Nephron progenitor cell (in vitro differentiated cells): ENCODE results near the gene POLR1B.
"Not testable (repeated sequence)": the region's sequence is repeated elsewhere in the genome, so short reads cannot be mapped to it uniquely, and the experiment has no call there.

ENCODE experiments used
- DNase-seq: peaks from one replicate; pipeline ENCODE4 v3.0.0; 2021
- H3K27ac Mint-ChIP-seq: 2 replicates; pipeline ENCODE4 v1.8.0; 2021; ENCODE audit warnings: mild to moderate bottlenecking, moderate library complexity, mixed read lengths
- H3K27me3 Mint-ChIP-seq: 2 replicates; pipeline ENCODE4 v1.8.0; 2021; ENCODE audit warnings: mild to moderate bottlenecking, low read depth, mixed read lengths; ENCODE audit not compliant: poor library complexity
- H3K36me3 Mint-ChIP-seq: 2 replicates; pipeline ENCODE4 v1.8.0; 2021; ENCODE audit warnings: low read depth, mixed read lengths
- H3K4me1 Mint-ChIP-seq: 2 replicates; pipeline ENCODE4 v1.8.0; 2021; ENCODE audit warnings: mixed read lengths
- H3K4me3 Mint-ChIP-seq: 2 replicates; pipeline ENCODE4 v1.8.0; 2021; ENCODE audit warnings: mild to moderate bottlenecking, moderate library complexity, mixed read lengths
- H3K9me3 Mint-ChIP-seq: 2 replicates; pipeline ENCODE4 v1.8.0; 2021; ENCODE audit warnings: mild to moderate bottlenecking, moderate library complexity, mixed read lengths
- TF ChIP-seq, protein P1 (sequence below): fragments of 200-600 bp; sonication (generic); IDR thresholded peaks from 2 replicates; pipeline ENCODE4 v1.5.0; 2021; ENCODE audit warnings: antibody characterized with exemption

Gene POLR1B

GRCh38 chr2:112603731-112604130, 61.5 kb downstream of the POLR1B start:
- H3K36me3 Mint-ChIP-seq: no peaks in the 10 kb centered on the region
- H3K4me3 Mint-ChIP-seq: no peak overlapping the region
- DNase-seq: no peak
- TF ChIP-seq, protein P1, sequence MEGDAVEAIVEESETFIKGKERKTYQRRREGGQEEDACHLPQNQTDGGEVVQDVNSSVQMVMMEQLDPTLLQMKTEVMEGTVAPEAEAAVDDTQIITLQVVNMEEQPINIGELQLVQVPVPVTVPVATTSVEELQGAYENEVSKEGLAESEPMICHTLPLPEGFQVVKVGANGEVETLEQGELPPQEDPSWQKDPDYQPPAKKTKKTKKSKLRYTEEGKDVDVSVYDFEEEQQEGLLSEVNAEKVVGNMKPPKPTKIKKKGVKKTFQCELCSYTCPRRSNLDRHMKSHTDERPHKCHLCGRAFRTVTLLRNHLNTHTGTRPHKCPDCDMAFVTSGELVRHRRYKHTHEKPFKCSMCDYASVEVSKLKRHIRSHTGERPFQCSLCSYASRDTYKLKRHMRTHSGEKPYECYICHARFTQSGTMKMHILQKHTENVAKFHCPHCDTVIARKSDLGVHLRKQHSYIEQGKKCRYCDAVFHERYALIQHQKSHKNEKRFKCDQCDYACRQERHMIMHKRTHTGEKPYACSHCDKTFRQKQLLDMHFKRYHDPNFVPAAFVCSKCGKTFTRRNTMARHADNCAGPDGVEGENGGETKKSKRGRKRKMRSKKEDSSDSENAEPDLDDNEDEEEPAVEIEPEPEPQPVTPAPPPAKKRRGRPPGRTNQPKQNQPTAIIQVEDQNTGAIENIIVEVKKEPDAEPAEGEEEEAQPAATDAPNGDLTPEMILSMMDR: no peak
- H3K27me3 Mint-ChIP-seq: peaks cover 10% of the 10 kb centered on the region
- peaks cover 5% of the 10 kb centered on the region for H3K4me1 Mint-ChIP-seq
- no peaks in the 10 kb centered on the region for H3K9me3 Mint-ChIP-seq
- H3K27ac Mint-ChIP-seq: no peak overlapping the region

DNA sequence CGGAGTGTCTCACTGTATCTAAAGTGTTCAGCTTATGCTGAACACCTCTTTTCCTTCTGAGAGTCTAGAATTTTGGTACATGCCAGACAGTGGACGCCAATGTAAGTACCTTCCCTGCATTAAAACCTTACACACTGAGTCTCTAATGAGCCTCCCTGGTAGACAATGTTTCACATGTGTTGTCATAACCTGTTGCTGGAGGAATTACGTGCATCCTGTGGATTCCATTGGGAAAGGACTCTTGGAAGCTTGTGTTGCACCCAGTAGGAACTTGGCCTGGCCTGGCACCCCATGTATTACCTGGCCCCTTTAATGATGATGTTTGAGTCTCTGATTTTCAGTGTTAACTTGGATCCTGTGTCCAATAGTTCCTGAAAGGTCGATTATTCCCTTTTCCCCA, 62.7 kb downstream of the POLR1B start:
- Mint-ChIP-seq H3K27me3 (peaks cover 15% of the 10 kb centered on the region), H3K36me3 (no peaks in the 10 kb centered on the region), H3K4me3 (no peak overlapping the region), H3K9me3 (peaks cover 10% of the 10 kb centered on the region), H3K27ac (no peak overlapping the region), H3K4me1 (peaks cover 4% of the 10 kb centered on the region)
- DNase-seq: no peak
- TF ChIP-seq, protein P1: no peak

- no peak for DNase-seq
- TF ChIP-seq, protein P1: no peak
- H3K36me3 Mint-ChIP-seq: no peaks in the 10 kb centered on the region
- H3K9me3 Mint-ChIP-seq: peaks cover 20% of the 10 kb centered on the region
- no peaks in the 10 kb centered on the region for H3K4me1 Mint-ChIP-seq
- H3K4me3 Mint-ChIP-seq: no peak overlapping the region
- H3K27me3 Mint-ChIP-seq: peaks cover 24% of the 10 kb centered on the region
- H3K27ac Mint-ChIP-seq: no peak overlapping the region
Measured at GRCh38 chr2:112605926-112606325, 63.7 kb downstream of the POLR1B start.

GRCh38 chr2:112606547-112606946, 64.3 kb downstream of the POLR1B start:
- Mint-ChIP-seq H3K4me1 (no peaks in the 10 kb centered on the region), H3K27me3 (peaks cover 26% of the 10 kb centered on the region), H3K27ac (no peak overlapping the region), H3K9me3 (peaks cover 21% of the 10 kb centered on the region), H3K4me3 (no peak overlapping the region), H3K36me3 (no peaks in the 10 kb centered on the region)
- DNase-seq: no peak
- TF ChIP-seq, protein P1: no peak

- Mint-ChIP-seq H3K27me3 (peaks cover 29% of the 10 kb centered on the region), H3K4me3 (no peak overlapping the region), H3K27ac (no peak overlapping the region), H3K9me3 (peaks cover 22% of the 10 kb centered on the region), H3K36me3 (no peaks in the 10 kb centered on the region), H3K4me1 (no peaks in the 10 kb centered on the region)
- no peak for DNase-seq
- TF ChIP-seq, protein P1: no peak
Measured at GRCh38 chr2:112607680-112608438, 65.6 kb downstream of the POLR1B start.

DNA sequence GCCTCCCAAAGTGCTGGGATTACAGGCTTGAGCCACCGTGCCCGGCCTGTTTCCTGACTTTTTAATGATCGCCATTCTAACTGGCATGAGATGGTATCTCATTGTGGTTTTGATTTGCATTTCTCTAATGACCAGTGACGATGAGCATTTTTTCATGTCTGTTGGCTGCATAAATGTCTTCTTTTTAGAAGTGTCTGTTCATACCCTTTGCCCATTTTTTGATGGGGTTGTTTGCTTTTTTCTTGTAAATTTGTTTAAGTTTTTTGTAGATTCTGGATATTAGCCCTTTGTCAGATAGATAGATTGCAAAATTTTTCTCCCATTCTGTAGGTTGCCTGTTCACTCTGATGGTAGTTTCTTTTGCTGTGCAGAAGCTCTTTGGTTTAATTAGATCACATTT, 67.1 kb downstream of the POLR1B start:
- H3K4me3 Mint-ChIP-seq, H3K27ac Mint-ChIP-seq, DNase-seq, H3K36me3 Mint-ChIP-seq: not testable (repeated sequence)
- Mint-ChIP-seq H3K27me3 (peaks cover 29% of the 10 kb centered on the region), H3K9me3 (peaks cover 32% of the 10 kb centered on the region), H3K4me1 (peaks cover 13% of the 10 kb centered on the region)

GRCh38 chr2:112612283-112612682, 70.0 kb downstream of the POLR1B start:
- DNase-seq, H3K27ac Mint-ChIP-seq, H3K36me3 Mint-ChIP-seq, H3K4me3 Mint-ChIP-seq: not testable (repeated sequence)
- H3K4me1 Mint-ChIP-seq: peaks cover 24% of the 10 kb centered on the region
- H3K9me3 Mint-ChIP-seq: peaks cover 32% of the 10 kb centered on the region
- H3K27me3 Mint-ChIP-seq: peaks cover 30% of the 10 kb centered on the region
